ENCODE data around the gene URM1.
"Not testable (repeated sequence)": the region's sequence is repeated elsewhere in the genome, so short reads cannot be mapped to it uniquely, and the experiment has no call there.

The URM1 gene

GRCh38 chr9:128421482-128421996 lies 50.4 kb downstream of the URM1 start:
- no peak overlapping the region for H3K27ac ChIP-seq
- TF ChIP-seq ZFX (IDR thresholded peaks at IDR 0.05) (no peak), CTCF (conservative IDR thresholded peaks at IDR 0.05) (no peak)

GRCh38 chr9:128422022-128422782 lies 51.0 kb downstream of the URM1 start:
- not testable (repeated sequence) for H3K27ac ChIP-seq

GRCh38 chr9:128422783-128423150 lies 51.6 kb downstream of the URM1 start:
- H3K27ac ChIP-seq = no peak overlapping the region

GRCh38 chr9:128423356-128423755 lies 52.2 kb downstream of the URM1 start:
- H3K27ac ChIP-seq = not testable (repeated sequence)

More at GRCh38 chr9:128422783-128423150, 51.6 kb downstream of the URM1 start:
- no peak for TF ChIP-seq CTCF (conservative IDR thresholded peaks at IDR 0.05)

- TF ChIP-seq ZFX (IDR thresholded peaks at IDR 0.05) (no peak), CTCF (conservative IDR thresholded peaks at IDR 0.05) (no peak)
Observed at GRCh38 chr9:128424268-128424780, 53.1 kb downstream of the URM1 start.

GRCh38 chr9:128428644-128429512 lies 57.7 kb downstream of the URM1 start:
- TF ChIP-seq CTCF (conservative IDR thresholded peaks at IDR 0.05) = no peak
- no peak overlapping the region for H3K27ac ChIP-seq

More at GRCh38 chr9:128424268-128424780, 53.1 kb downstream of the URM1 start:
- H3K27ac ChIP-seq = no peak overlapping the region

GRCh38 chr9:128429513-128430086 lies 58.4 kb downstream of the URM1 start:
- H3K27ac ChIP-seq = no peak overlapping the region
- TF ChIP-seq ZFX (IDR thresholded peaks at IDR 0.05) (no peak), CTCF (conservative IDR thresholded peaks at IDR 0.05) (no peak)

GRCh38 chr9:128431207-128431606 lies 60.0 kb downstream of the URM1 start:
- no peak overlapping the region for H3K27ac ChIP-seq
- TF ChIP-seq CTCF (conservative IDR thresholded peaks at IDR 0.05) (no peak), ZFX (IDR thresholded peaks at IDR 0.05) (no peak)

Data from C4-2B (cell line).